HepG2 (cell line): ENCODE data around the gene RAD54L. TPM values are rescaled to one million over a fixed set of nuclear protein-coding genes. Genes with fewer than 3 reads are reported as not detected.

Experiments
- ATF7-NPFF ChIP-seq: sonication (generic); formaldehyde crosslinking; IDR thresholded peaks from 2 replicates; pipeline ENCODE4 v1.8.1; 2023; ENCODE audit warnings: mild to moderate bottlenecking, low read depth, missing genetic modification reagents, moderate library complexity
- ATRX ChIP-seq: sonication (generic); formaldehyde crosslinking; IDR thresholded peaks from 2 replicates; pipeline ENCODE4 v1.4.0; 2020; ENCODE audit warnings: missing genetic modification reagents, borderline replicate concordance
- BHLHE40 ChIP-seq: IDR thresholded peaks from 2 replicates; pipeline ENCODE4 v1.6.1; 2011; ENCODE audit warnings: low read length, improper control_type of control experiment
- DNMT3B ChIP-seq: conservative IDR thresholded peaks from 2 replicates; pipeline ENCODE4 v1.6.1; 2016; ENCODE audit warnings: missing biosample characterization, control low read depth
- GRHL1 ChIP-seq: sonication (generic); formaldehyde crosslinking; conservative IDR thresholded peaks from 2 replicates; pipeline ENCODE4 v1.8.0; 2022; ENCODE audit warnings: missing genetic modification reagents
- HNRNPLL ChIP-seq: fragments of 200-400 bp; formaldehyde crosslinking; IDR thresholded peaks from 2 replicates; pipeline ENCODE4 v1.6.1; 2017; ENCODE audit warnings: mild to moderate bottlenecking, low read depth, low read length; ENCODE audit not compliant: poor library complexity, severe bottlenecking
- IRX3 ChIP-seq: sonication (generic); formaldehyde crosslinking; IDR thresholded peaks from 2 replicates; pipeline ENCODE4 v1.8.1; 2023; ENCODE audit warnings: mild to moderate bottlenecking, low read depth, missing genetic modification reagents, borderline replicate concordance
- MTA1 ChIP-seq: sonication (generic); formaldehyde crosslinking; IDR thresholded peaks from 2 replicates; pipeline ENCODE4 v1.4.0; 2020; ENCODE audit warnings: missing genetic modification reagents, mild to moderate bottlenecking, borderline replicate concordance
- MTA3 ChIP-seq: sonication (generic); formaldehyde crosslinking; IDR thresholded peaks from 2 replicates; pipeline ENCODE4 v1.4.0; 2020; ENCODE audit warnings: missing genetic modification reagents
- NCOA5 ChIP-seq: sonication (generic); formaldehyde crosslinking; IDR thresholded peaks from 2 replicates; pipeline ENCODE4 v1.4.0; 2020; ENCODE audit warnings: missing genetic modification reagents
- PAWR ChIP-seq: sonication (generic); formaldehyde crosslinking; IDR thresholded peaks from 2 replicates; pipeline ENCODE4 v1.4.0; 2020; ENCODE audit warnings: missing genetic modification reagents, mild to moderate bottlenecking, borderline replicate concordance
- PBX2 ChIP-seq: IDR thresholded peaks from 2 replicates; pipeline ENCODE4 v1.6.1; 2016; ENCODE audit warnings: control low read depth
- RNF2 ChIP-seq: fragments of 450-650 bp; conservative IDR thresholded peaks from 2 replicates; pipeline ENCODE4 v1.6.1; 2016; ENCODE audit warnings: low read depth
- SIN3A ChIP-seq: IDR thresholded peaks from 2 replicates; pipeline ENCODE4 v1.6.1; 2011; ENCODE audit warnings: low read depth, mild to moderate bottlenecking, control low read depth, low read length, borderline replicate concordance
- SIX1 ChIP-seq: sonication (generic); formaldehyde crosslinking; IDR thresholded peaks from 2 replicates; pipeline ENCODE4 v1.4.0; 2020; ENCODE audit warnings: missing genetic modification reagents, borderline replicate concordance
- STAT5B ChIP-seq: sonication (generic); formaldehyde crosslinking; IDR thresholded peaks from 2 replicates; pipeline ENCODE4 v1.4.0; 2020; ENCODE audit warnings: missing genetic modification reagents
- U2AF2 ChIP-seq: fragments of 200-400 bp; formaldehyde crosslinking; IDR thresholded peaks from 2 replicates; pipeline ENCODE4 v1.6.1; 2017; ENCODE audit warnings: low read depth, mild to moderate bottlenecking, low read length
- ZBTB21 ChIP-seq: sonication (generic); formaldehyde crosslinking; IDR thresholded peaks from 2 replicates; pipeline ENCODE4 v1.4.0; 2020; ENCODE audit warnings: missing genetic modification reagents
- ZNF225 ChIP-seq: sonication (generic); formaldehyde crosslinking; IDR thresholded peaks from 2 replicates; pipeline ENCODE4 v1.4.0; 2020; ENCODE audit warnings: mild to moderate bottlenecking, missing genetic modification reagents
- ZNF276 ChIP-seq: sonication (generic); formaldehyde crosslinking; IDR thresholded peaks from 2 replicates; pipeline ENCODE4 v1.4.0; 2020; ENCODE audit warnings: mild to moderate bottlenecking, low read depth, missing genetic modification reagents
- ZNF512B ChIP-seq: sonication (generic); formaldehyde crosslinking; IDR thresholded peaks from 2 replicates; pipeline ENCODE4 v1.5.1; 2020; ENCODE audit warnings: missing genetic modification reagents, mild to moderate bottlenecking, borderline replicate concordance
- ZNF619 ChIP-seq: sonication (generic); formaldehyde crosslinking; IDR thresholded peaks from 2 replicates; pipeline ENCODE4 v1.4.0; 2020; ENCODE audit warnings: mild to moderate bottlenecking, missing genetic modification reagents
- ZNF713 ChIP-seq: sonication (generic); formaldehyde crosslinking; IDR thresholded peaks from 2 replicates; pipeline ENCODE4 v1.4.0; 2020; ENCODE audit warnings: mild to moderate bottlenecking, missing genetic modification reagents
- polyA plus RNA-seq, 8 experiments: library from polyadenylated mRNA; depleted of rRNA in 3 of 8; stranded (reverse) in 7 of 8; unstranded in 1 of 8; fragments of >200 nt; fragmentation: Illumina TruSeq in 4 of 8; extraction: Trizol in 4 of 8; gene quantifications; 2 replicates each; pipeline versions ENCODE4 v1.2.1 to v1.2.3, GENCODE V29; 2011 to 2016; ENCODE audit warnings: low read depth in 4 of 8, missing spikeins in 1 of 8, mixed read lengths in 1 of 8; ENCODE audit not compliant: insufficient read depth in 1 of 8
- total RNA-seq, 5 experiments: library from RNA; depleted of rRNA; stranded (reverse); fragments of >200 nt; fragmentation: Illumina TruSeq; extraction: Trizol; gene quantifications; 2 replicates each; pipeline ENCODE4 v1.2.3, GENCODE V29; 2016; ENCODE audit warnings: low read depth in 1 of 5

The RAD54L gene
- total and polyA plus RNA-seq, 2 of the 13 experiments (the other 11 are each of a cell fraction or from before 2014, with no cell fraction given): 10.2 to 30.0 TPM

GRCh38 chr1:46301808-46302640 lies 54.5 kb downstream of the RAD54L start (continued):
- no peak for TF ChIP-seq SIX1 (CRISPR knock-in tag)
- TF ChIP-seq HNRNPLL: peak; percentile 60
- peak; percentile 27; the same call in 1 of the 2 replicates for TF ChIP-seq ATF7-NPFF (CRISPR knock-in tag)
- TF ChIP-seq ZNF619 (CRISPR knock-in tag): no peak
- TF ChIP-seq MTA3: no peak
- TF ChIP-seq U2AF2: no peak
- 0 out of 2 replicates have a peak, but pooled peaks have one; percentile 22 for TF ChIP-seq PAWR (CRISPR knock-in tag)
- TF ChIP-seq GRHL1: no peak
- no peak for TF ChIP-seq BHLHE40
- TF ChIP-seq DNMT3B: no peak; the same call in 1 of the 2 replicates
- no peak; the same call in 1 of the 2 replicates for TF ChIP-seq ZNF225
- no peak for TF ChIP-seq RNF2
- no peak for TF ChIP-seq MTA1
- TF ChIP-seq NCOA5 (CRISPR knock-in tag): no peak
- no peak for TF ChIP-seq ZNF713
- no peak for TF ChIP-seq ZNF512B (CRISPR knock-in tag)
- 0 out of 2 replicates have a peak, but pooled peaks have one; percentile 6 for TF ChIP-seq STAT5B (CRISPR knock-in tag)
- TF ChIP-seq ATRX: no peak
- no peak for TF ChIP-seq SIN3A
- no peak; the same call in 1 of the 2 replicates for TF ChIP-seq IRX3
- TF ChIP-seq ZNF276 (CRISPR knock-in tag): no peak
- no peak for TF ChIP-seq PBX2 (CRISPR knock-in tag)
- TF ChIP-seq ZBTB21 (CRISPR knock-in tag): no peak
